Stimulated activated memory B cell treated with anti-CD40 and anti-IgM and Interleukin-4, amounts not matched to agents 10 μg/mL and 1 μg/mL and 100 μg/mL, for 72 hours (primary cell): ENCODE measurements around the gene DNAJB7.
"Not testable (repeated sequence)": the region's sequence is repeated elsewhere in the genome, so short reads cannot be mapped to it uniquely, and the experiment has no call there.

Experiments used
- ATAC-seq: fragments of 150-1000 bp; cut with Tn5 transposase; 2 replicates; pipeline ENCODE4 v1.10.0; 2021
- H3K27ac Mint-ChIP-seq: one replicate; pipeline ENCODE4 v1.8.0; 2022; ENCODE audit warnings: mild to moderate bottlenecking, mixed read lengths
- H3K27me3 Mint-ChIP-seq: one replicate; pipeline ENCODE4 v1.8.0; 2022; ENCODE audit warnings: mixed read lengths
- H3K36me3 Mint-ChIP-seq: one replicate; pipeline ENCODE4 v1.8.0; 2022; ENCODE audit warnings: mixed read lengths
- H3K4me1 Mint-ChIP-seq: one replicate; pipeline ENCODE4 v1.8.0; 2022; ENCODE audit warnings: mixed read lengths
- H3K4me3 Mint-ChIP-seq: one replicate; pipeline ENCODE4 v1.8.0; 2022; ENCODE audit warnings: mild to moderate bottlenecking, moderate library complexity, mixed read lengths
- H3K9me3 Mint-ChIP-seq: one replicate; pipeline ENCODE4 v1.8.0; 2022; ENCODE audit warnings: mixed read lengths

Gene DNAJB7

GRCh38 chr22:40862013-40862412 is at the start of gene DNAJB7:
Gene DNAJB7 (minus strand): TSS chr22:40862113. CDS start chr22:40861994, 119 bp downstream.
- Mint-ChIP-seq H3K4me1 (peaks cover 48% of the 10 kb centered on the region), H3K27ac (peak within 1 kb of the TSS; percentile 31), H3K4me3 (no peak within 1 kb of the TSS), H3K9me3 (no peaks in the 10 kb centered on the region), H3K27me3 (no peaks in the 10 kb centered on the region), H3K36me3 (peaks cover 25% of the 10 kb centered on the region)
- ATAC-seq: no peak

DNA sequence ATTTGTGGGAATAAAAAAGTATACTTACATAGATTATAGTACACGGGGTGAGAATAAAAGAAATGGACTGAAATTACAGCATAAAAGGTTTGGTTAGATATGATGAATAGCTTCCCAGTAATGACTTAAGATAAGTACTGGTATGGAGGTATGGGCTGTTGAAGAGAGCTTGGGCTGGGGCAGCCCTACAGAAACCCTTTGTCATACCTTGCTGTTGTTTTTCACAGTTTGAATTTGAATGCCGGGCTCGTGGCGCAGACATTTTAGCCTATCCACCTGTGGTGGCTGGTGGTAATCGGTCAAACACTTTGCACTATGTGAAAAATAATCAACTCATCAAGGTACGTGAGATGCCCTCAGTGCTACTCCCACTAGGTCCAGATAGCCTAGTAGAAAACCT is 47.0 kb upstream of the DNAJB7 start:
- Mint-ChIP-seq H3K36me3 (peaks cover 26% of the 10 kb centered on the region), H3K27ac (no peak overlapping the region), H3K9me3 (no peaks in the 10 kb centered on the region), H3K27me3 (no peaks in the 10 kb centered on the region), H3K4me1 (no peaks in the 10 kb centered on the region), H3K4me3 (no peak overlapping the region)
- no peak for ATAC-seq

- ATAC-seq: no peak
- Mint-ChIP-seq H3K27me3 (no peaks in the 10 kb centered on the region), H3K9me3 (no peaks in the 10 kb centered on the region), H3K4me3 (no peak overlapping the region), H3K4me1 (peaks cover 4% of the 10 kb centered on the region), H3K27ac (no peak overlapping the region), H3K36me3 (peaks cover 21% of the 10 kb centered on the region)
These were observed 42.2 kb upstream of the DNAJB7 start for GRCh38 chr22:40904101-40904500.

- Mint-ChIP-seq H3K36me3 (peaks cover 3% of the 10 kb centered on the region), H3K27ac (peak overlapping the region; percentile 57), H3K4me3 (no peak overlapping the region), H3K9me3 (no peaks in the 10 kb centered on the region), H3K4me1 (peaks cover 10% of the 10 kb centered on the region), H3K27me3 (no peaks in the 10 kb centered on the region)
- ATAC-seq: peak; percentile 73
These were observed 37.0 kb upstream of the DNAJB7 start for GRCh38 chr22:40898850-40899357.

DNA sequence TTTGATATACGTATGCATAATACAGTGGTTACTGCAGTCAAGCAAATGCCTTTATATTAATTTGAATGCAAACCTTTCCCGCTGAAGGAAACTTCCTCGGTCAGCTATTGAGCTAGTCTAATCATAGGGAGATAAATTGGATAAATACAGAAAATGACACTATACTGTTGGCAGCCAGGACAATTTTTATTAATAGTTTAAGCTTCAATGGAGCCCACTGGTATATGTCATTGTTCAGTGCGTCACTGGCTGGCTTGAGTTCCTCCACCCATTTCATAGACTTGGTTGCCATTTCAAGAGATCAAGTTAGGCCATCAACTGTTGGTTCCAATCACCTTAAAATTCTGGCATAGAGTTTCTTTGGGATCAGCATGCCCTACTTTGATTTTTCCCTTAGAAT is 32.5 kb upstream of the DNAJB7 start:
- no peaks in the 10 kb centered on the region for H3K9me3 Mint-ChIP-seq
- no peak overlapping the region for H3K4me3 Mint-ChIP-seq
- H3K36me3 Mint-ChIP-seq: peaks cover under 1% of the 10 kb centered on the region
- H3K27me3 Mint-ChIP-seq: no peaks in the 10 kb centered on the region
- ATAC-seq: no peak
- H3K27ac Mint-ChIP-seq: no peak overlapping the region
- H3K4me1 Mint-ChIP-seq: peaks cover 9% of the 10 kb centered on the region

DNA sequence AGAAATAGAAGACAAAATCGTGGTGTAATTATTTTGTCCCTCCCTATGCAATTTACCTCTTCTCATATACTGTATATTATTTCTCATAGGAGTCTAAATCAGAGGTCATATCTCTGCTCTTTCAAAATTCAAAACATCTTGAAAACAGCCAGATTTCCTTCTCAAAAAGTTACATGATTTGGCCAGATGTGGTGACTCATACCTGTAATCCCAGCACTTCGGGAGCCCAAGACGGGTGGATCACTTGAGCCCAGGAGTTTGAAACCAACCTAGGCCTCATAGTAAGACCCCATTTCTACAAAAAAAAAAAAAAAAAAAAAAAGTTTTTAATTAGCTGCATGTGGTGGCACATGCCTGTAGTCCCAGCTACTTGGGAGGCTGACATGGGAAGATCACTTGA is 29.0 kb upstream of the DNAJB7 start:
- peaks cover 24% of the 10 kb centered on the region for H3K36me3 Mint-ChIP-seq
- H3K27ac Mint-ChIP-seq: no peak overlapping the region
- no peaks in the 10 kb centered on the region for H3K27me3 Mint-ChIP-seq
- no peak overlapping the region for H3K4me3 Mint-ChIP-seq
- no peaks in the 10 kb centered on the region for H3K9me3 Mint-ChIP-seq
- no peak for ATAC-seq
- H3K4me1 Mint-ChIP-seq: no peaks in the 10 kb centered on the region

- Mint-ChIP-seq H3K4me3 (no peak overlapping the region), H3K4me1 (no peaks in the 10 kb centered on the region), H3K36me3 (peaks cover 24% of the 10 kb centered on the region), H3K27ac (no peak overlapping the region), H3K27me3 (no peaks in the 10 kb centered on the region), H3K9me3 (no peaks in the 10 kb centered on the region)
- ATAC-seq: no peak
These were observed 27.2 kb upstream of the DNAJB7 start for GRCh38 chr22:40889116-40889515.

GRCh38 chr22:40878922-40879321 is 17.0 kb upstream of the DNAJB7 start:
- H3K4me3 Mint-ChIP-seq: no peak overlapping the region
- no peaks in the 10 kb centered on the region for H3K27me3 Mint-ChIP-seq
- H3K9me3 Mint-ChIP-seq: no peaks in the 10 kb centered on the region
- no peak for ATAC-seq
- no peaks in the 10 kb centered on the region for H3K4me1 Mint-ChIP-seq
- H3K36me3 Mint-ChIP-seq: peaks cover 17% of the 10 kb centered on the region
- no peak overlapping the region for H3K27ac Mint-ChIP-seq

DNA sequence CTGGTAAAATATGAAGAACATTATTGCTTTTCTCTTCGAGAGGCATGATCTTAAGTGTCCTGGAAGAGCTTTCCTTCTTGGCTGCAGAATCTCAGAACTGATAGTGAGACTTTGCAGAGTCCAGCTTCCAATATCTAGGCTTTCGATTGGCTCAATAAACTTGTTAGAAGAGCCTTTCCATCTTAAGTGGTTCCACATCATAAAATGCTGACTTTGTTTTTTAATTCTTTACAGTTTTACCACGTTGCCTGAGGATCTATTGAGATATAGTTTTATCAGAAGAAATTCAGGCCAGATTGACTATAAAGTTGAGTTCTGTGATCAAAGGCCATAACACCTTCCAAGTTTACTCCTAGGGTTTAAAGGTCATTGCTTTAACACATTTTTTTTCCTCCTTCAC is 15.6 kb upstream of the DNAJB7 start:
- peaks cover 12% of the 10 kb centered on the region for H3K36me3 Mint-ChIP-seq
- no peak overlapping the region for H3K27ac Mint-ChIP-seq
- no peaks in the 10 kb centered on the region for H3K27me3 Mint-ChIP-seq
- H3K4me3 Mint-ChIP-seq: no peak overlapping the region
- ATAC-seq: no peak
- H3K9me3 Mint-ChIP-seq: no peaks in the 10 kb centered on the region
- no peaks in the 10 kb centered on the region for H3K4me1 Mint-ChIP-seq

- Mint-ChIP-seq H3K9me3 (no peaks in the 10 kb centered on the region), H3K27ac (no peak overlapping the region), H3K4me1 (no peaks in the 10 kb centered on the region), H3K27me3 (no peaks in the 10 kb centered on the region), H3K36me3 (peaks cover 12% of the 10 kb centered on the region), H3K4me3 (no peak overlapping the region)
- ATAC-seq: no peak
These were observed 15.0 kb upstream of the DNAJB7 start for GRCh38 chr22:40876907-40877306.

DNA sequence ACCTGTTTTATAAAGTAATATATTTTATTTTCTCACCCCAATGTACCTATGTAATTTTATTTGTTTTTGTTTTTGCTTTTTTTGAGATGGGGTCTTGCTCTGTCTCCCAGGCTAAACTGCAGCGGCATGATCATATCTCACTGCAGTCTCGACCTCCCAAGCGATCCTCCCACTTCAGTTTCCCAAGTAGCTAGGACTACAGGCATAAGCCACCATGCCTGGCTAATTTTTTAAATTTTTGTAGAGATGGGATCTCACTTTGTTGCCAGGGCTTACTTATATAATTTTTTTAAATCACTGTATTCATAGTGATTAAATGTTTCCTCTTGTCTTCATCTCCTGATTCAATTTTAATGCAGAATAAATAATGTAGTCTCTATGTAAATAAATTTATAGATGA is 13.2 kb upstream of the DNAJB7 start:
- Mint-ChIP-seq H3K4me3 (no peak overlapping the region), H3K27me3 (no peaks in the 10 kb centered on the region), H3K9me3 (no peaks in the 10 kb centered on the region), H3K4me1 (no peaks in the 10 kb centered on the region), H3K27ac (no peak overlapping the region), H3K36me3 (peaks cover 19% of the 10 kb centered on the region)
- no peak for ATAC-seq

DNA sequence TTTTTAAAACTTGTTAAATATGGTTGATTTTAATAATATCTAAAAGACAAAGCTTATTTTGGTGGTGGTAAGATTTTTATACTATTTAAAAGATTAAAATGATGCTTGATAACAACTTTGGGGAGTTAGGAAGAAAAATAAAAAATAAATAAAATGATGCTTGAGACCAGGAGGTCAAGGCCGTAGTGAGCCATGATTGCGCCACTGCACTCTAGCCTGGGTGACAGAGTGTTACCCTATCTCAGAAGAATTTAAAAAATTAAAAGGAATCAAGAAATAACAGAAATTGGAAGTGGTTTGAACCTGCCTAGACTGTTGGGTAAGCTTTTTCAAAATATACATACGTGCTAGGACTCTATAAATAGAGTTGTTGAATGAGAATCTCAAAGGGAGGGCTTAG is 12.1 kb upstream of the DNAJB7 start:
- Mint-ChIP-seq H3K4me3 (no peak overlapping the region), H3K27me3 (no peaks in the 10 kb centered on the region), H3K36me3 (peaks cover 19% of the 10 kb centered on the region), H3K27ac (no peak overlapping the region), H3K9me3 (no peaks in the 10 kb centered on the region), H3K4me1 (no peaks in the 10 kb centered on the region)
- no peak for ATAC-seq

DNA sequence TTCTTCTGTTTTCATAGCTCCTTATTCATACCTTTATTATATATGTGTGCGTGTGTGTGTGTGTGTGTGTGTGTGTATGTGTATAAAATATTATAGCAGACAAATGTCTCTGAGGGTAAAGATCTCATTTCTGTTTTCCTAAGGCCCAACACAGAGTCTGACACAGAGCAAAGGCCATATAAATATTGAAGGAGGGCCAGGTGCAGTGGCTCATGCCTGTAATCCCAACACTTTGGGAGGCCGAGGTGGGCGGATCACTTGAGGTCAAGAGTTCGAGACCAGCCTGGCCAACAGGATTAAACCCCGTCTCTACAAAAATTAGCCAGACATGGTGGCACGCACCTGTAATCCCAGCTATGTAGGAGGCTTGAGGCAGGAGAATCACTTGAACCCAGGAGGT is 6.5 kb upstream of the DNAJB7 start:
- not testable (repeated sequence) for H3K9me3 Mint-ChIP-seq, H3K27me3 Mint-ChIP-seq, H3K27ac Mint-ChIP-seq, ATAC-seq, H3K4me3 Mint-ChIP-seq
- peaks cover 24% of the 10 kb centered on the region for H3K4me1 Mint-ChIP-seq
- peaks cover 18% of the 10 kb centered on the region for H3K36me3 Mint-ChIP-seq

DNA sequence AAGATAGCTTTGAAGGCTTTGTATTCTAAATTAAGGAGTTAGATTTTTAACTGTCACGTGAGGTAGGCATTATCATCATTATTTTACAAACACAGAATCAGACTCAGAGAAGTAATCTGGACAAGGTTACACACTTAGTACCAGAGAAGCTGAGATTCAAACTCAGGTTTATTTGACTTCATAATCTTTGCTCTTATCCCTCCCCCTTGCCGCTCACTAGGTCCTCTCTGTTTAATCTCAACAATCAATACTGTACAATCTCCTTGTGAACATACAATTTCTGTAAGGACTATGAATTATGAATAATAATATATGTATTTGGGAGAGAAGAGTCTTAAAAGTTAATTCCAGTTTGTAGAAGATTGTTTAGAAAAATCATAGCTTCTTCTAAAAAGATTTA is 5.2 kb upstream of the DNAJB7 start:
- ATAC-seq: no peak
- Mint-ChIP-seq H3K36me3 (peaks cover 23% of the 10 kb centered on the region), H3K27ac (no peak overlapping the region), H3K27me3 (no peaks in the 10 kb centered on the region), H3K4me3 (no peak overlapping the region), H3K9me3 (no peaks in the 10 kb centered on the region), H3K4me1 (peaks cover 24% of the 10 kb centered on the region)

- no peaks in the 10 kb centered on the region for H3K9me3 Mint-ChIP-seq
- ATAC-seq: no peak
- no peaks in the 10 kb centered on the region for H3K27me3 Mint-ChIP-seq
- peaks cover 25% of the 10 kb centered on the region for H3K36me3 Mint-ChIP-seq
- H3K27ac Mint-ChIP-seq: no peak overlapping the region
- peaks cover 45% of the 10 kb centered on the region for H3K4me1 Mint-ChIP-seq
- no peak overlapping the region for H3K4me3 Mint-ChIP-seq
These were observed 624 bp upstream of the DNAJB7 start for GRCh38 chr22:40862537-40862936.

DNA sequence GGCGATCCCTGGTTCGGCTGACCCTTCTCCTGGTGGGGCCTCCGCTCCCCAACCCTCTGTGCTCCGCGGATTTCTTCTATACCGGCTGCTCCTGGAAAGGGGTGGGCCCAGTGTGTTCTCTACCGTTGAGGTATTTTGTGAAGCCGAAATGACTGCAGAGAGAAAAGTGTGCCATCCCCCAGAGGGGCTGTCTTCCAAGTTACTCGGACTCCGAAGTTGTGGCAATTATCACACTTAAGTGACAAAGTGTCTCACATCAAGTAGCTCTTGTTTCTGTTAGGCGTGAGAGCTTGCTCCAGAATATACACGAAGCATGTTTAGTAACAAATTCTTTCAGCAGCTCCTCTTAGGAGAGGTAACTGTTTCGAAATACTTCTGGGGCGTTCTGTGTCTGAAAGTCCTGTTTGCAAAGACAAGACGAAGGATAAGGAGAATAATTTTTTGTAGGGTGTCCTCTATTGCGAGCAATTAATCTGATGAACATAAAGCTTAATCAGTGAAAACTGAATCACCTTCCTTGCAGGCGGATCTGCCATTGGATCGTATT is 4.5 kb downstream of the DNAJB7 start:
- H3K4me3 Mint-ChIP-seq: peak overlapping the region; percentile 94
- no peaks in the 10 kb centered on the region for H3K27me3 Mint-ChIP-seq
- ATAC-seq: no peak
- H3K36me3 Mint-ChIP-seq: peaks cover 18% of the 10 kb centered on the region
- peaks cover 51% of the 10 kb centered on the region for H3K4me1 Mint-ChIP-seq
- H3K9me3 Mint-ChIP-seq: no peaks in the 10 kb centered on the region
- peak overlapping the region; percentile 97 for H3K27ac Mint-ChIP-seq
